ENCODE data around the gene SPHK1. TPM values are rescaled to one million over a fixed set of nuclear protein-coding genes. Genes with fewer than 3 reads are reported as not detected.

Gene SPHK1
- total RNA-seq, 3 donors from 2014 or later, result 1.2 to 5.7 (median 3.3) TPM

- no peak for TF ChIP-seq CTCF (IDR thresholded peaks at IDR 0.05)
- DNase-seq, result peak in 1 of 3 donors; percentile 30
- intact Hi-C loops (cut with DNase I, micrococcal nuclease), result no loop called here
- H3K36me3 ChIP-seq (ENCODE audit: low read depth), result no peaks in the 10 kb centered on the region
- peaks cover 3% of the 10 kb centered on the region for H3K4me1 ChIP-seq (ENCODE audit: low read depth)
- no peak overlapping the region for H3K4me3 ChIP-seq
- H3K9me3 ChIP-seq, result peaks cover 7% of the 10 kb centered on the region
- peak; percentile 70 for ATAC-seq
Measured at GRCh38 chr17:76367642-76368041, 16.8 kb upstream of the SPHK1 start.

GRCh38 chr17:76368545-76368944 lies 15.9 kb upstream of the SPHK1 start:
- intact Hi-C loops (cut with DNase I, micrococcal nuclease), result no loop called here
- DNase-seq, result no peak

GRCh38 chr17:76369379-76369778 lies 15.0 kb upstream of the SPHK1 start:
- intact Hi-C loops (cut with DNase I, micrococcal nuclease), result no loop called here
- peaks cover 3% of the 10 kb centered on the region for H3K4me1 ChIP-seq (ENCODE audit: low read depth)
- DNase-seq (no peak), ATAC-seq (no peak)
- H3K36me3 ChIP-seq (ENCODE audit: low read depth), result no peaks in the 10 kb centered on the region
- TF ChIP-seq CTCF (IDR thresholded peaks at IDR 0.05), result no peak
- H3K4me3 ChIP-seq, result no peak overlapping the region
- H3K9me3 ChIP-seq, result peaks cover 7% of the 10 kb centered on the region

More at GRCh38 chr17:76368545-76368944, 15.9 kb upstream of the SPHK1 start:
- ATAC-seq, result no peak
- no peak overlapping the region for H3K4me3 ChIP-seq
- no peak for TF ChIP-seq CTCF (IDR thresholded peaks at IDR 0.05)
- no peaks in the 10 kb centered on the region for H3K36me3 ChIP-seq (ENCODE audit: low read depth)
- peaks cover 3% of the 10 kb centered on the region for H3K4me1 ChIP-seq (ENCODE audit: low read depth)
- H3K9me3 ChIP-seq, result peaks cover 7% of the 10 kb centered on the region

- H3K36me3 ChIP-seq (ENCODE audit: low read depth), result no peaks in the 10 kb centered on the region
- H3K9me3 ChIP-seq, result peaks cover 7% of the 10 kb centered on the region
- intact Hi-C loops (cut with DNase I, micrococcal nuclease), result no loop called here
- DNase-seq (no peak), ATAC-seq (no peak)
- H3K4me1 ChIP-seq (ENCODE audit: low read depth), result peaks cover 3% of the 10 kb centered on the region
- no peak for TF ChIP-seq CTCF (IDR thresholded peaks at IDR 0.05)
- H3K4me3 ChIP-seq, result no peak overlapping the region
Measured at GRCh38 chr17:76369804-76370203, 14.6 kb upstream of the SPHK1 start.

GRCh38 chr17:76370261-76370993 lies 14.0 kb upstream of the SPHK1 start:
- TF ChIP-seq CTCF (IDR thresholded peaks at IDR 0.05), result no peak
- intact Hi-C loops (cut with DNase I, micrococcal nuclease), result no loop called here
- Histone ChIP-seq H3K36me3 (ENCODE audit: low read depth) (no peaks in the 10 kb centered on the region), H3K9me3 (peaks cover 7% of the 10 kb centered on the region), H3K4me1 (ENCODE audit: low read depth) (peaks cover 2% of the 10 kb centered on the region), H3K4me3 (no peak overlapping the region)
- ATAC-seq (peak; percentile 48), DNase-seq (peak in 1 of 3 donors; percentile 53)

Data from mucosa of descending colon (tissue), 3 donors.